AG08396 (cell line): ENCODE measurements around the gene ELL.
A peak's percentile ranks its signal among the peaks of the same experiment; 100 is the strongest.
"Not testable (repeated sequence)": the region's sequence is repeated elsewhere in the genome, so short reads cannot be mapped to it uniquely, and the experiment has no call there.

Experiments used
- DNase-seq: peaks from one replicate; pipeline ENCODE4 v3.0.0; 2012; ENCODE audit warnings: low spot score, mixed read lengths

Gene ELL

DNA sequence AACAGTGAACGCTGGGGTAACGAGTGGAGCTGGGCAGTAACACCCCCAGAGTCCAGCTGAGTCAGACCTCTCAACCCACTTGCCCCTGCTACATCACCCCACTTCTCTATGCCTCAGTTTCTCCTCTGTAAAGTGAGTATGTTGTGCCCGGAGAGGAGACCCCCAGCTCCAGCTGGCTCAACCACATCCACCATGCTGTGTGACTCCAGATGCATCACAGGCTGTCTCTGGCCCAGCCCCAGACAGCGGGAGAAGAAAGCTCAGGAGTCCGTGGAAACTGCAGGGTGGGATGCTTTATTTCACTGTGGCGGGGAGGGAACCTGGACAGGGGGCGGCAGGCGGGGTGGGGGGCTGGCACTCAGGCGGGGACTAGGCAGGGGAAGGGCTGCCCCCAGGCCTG, 9.6 kb upstream of the ELL start:
- DNase-seq = no peak

DNA sequence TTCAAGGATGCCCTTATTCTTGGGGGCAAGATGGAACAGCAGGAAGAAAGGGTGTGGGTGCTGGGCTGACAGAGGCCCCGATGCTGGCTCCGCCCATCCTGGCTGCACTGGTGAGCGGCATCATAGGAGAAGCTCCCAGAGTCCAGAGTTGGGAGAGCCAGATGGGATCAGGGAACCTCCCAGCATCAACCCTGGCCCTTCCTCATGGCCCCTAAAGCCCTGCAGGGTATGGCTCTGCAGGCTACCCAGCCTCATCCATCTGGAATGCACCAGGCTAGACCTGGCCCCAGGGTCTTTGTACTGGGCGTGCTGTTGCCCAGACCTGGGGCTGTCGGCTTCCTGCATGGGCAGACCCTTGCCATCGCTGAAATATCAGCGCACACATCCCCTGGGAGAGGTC, 7.9 kb upstream of the ELL start:
- DNase-seq = no peak

DNA sequence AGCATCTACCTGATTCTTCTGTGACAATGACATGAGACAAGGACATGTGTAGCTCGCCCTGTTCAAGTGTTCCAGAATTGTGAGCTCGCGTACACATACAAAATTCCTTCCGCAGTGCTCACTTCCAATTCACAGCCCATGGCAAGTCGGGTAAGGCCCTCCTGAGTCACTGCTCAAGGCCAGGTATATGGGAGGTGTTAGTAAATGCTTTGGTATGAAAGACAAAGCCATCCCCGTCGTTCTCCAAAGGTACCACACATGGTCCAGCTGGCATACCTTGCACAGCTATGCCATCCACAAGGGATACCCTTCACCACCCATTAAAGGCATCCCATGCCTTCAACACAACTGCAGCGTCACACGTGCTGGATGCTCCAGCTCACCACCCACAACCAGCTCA, 4.4 kb upstream of the ELL start:
- DNase-seq = no peak

DNA sequence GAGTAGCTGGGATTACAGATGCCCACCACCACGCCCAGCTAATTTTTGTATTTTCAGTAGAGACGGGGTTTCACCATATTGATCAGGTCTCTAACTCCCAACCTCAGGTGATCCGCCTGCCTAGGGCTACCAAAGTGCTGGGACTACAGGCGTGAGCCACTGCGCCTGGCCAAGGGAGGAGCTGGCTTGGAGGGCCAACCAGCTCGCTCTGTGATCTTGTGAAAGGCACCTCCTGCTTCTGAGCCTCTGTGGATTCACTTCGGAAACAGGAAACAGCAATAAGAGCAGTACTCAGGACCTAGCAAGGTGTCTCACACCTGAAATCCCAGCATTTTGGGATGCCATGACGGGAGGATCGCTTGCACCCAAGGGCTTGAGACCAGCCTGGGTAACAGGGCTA, 2.0 kb upstream of the ELL start:
- no peak for DNase-seq

DNA sequence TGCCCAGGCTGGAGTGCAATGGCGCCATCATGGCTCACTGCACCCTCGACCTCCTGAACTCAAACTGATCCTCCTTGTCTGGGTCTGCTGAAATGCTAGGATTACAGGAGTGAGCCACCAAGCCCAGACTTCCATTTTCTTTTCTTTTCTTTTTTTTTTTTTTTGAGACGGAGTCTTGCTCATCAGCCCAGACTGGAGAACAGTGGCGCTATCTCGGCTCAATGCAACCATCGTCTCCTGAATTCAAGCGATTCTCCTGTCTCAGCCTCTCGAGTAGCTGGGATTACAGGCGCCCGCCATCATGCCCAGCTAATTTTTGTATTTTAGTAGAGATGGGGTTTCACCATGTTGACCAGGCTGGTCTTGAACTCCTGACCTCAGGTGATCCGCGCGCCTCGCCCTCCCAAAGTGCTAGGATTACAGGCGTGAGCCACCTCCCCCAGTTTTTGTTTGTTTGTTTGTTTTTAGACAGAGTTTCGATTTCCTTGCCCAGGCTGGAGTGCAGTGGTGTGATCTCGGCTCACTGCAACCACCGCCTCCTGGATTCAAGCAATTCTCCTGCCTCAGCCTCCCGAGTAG, 1.1 kb upstream of the ELL start:
- not testable (repeated sequence) for DNase-seq

DNA sequence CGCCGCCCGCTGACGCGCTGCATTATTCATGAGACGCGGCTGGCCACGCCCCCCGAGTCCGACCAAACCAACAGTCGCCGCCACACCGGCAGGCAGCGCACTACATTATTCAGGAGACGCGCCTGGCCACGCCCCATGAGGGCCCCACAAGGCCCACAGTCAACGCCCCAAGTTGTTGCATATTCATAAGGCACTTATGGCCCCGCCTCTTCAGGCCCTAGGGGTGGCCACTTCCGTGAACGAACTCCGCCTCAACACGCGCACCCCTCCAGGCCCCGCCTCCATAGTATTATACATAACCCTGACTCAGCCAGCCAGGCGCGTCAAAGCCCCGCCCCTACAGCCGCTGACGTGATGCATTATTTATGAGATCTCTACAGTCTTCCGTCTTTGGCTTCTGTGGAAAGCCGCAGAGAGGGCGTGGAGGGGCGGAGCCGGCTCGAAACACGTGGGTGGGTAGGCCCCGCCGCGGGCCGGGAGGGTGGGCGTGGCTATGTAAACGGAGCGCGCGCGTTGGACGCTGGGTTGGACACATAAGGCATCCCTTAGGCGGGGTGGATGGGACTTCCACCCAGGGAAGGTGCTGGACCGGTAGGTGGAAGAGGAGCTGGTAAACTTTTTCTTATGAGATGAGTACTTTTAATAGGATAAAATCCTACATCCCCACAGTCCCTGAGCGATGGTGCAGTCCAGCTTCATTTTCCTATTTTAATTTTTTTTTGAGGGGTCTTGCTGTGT, 423 bp upstream of the ELL start:
- DNase-seq = peak; percentile 97

DNA sequence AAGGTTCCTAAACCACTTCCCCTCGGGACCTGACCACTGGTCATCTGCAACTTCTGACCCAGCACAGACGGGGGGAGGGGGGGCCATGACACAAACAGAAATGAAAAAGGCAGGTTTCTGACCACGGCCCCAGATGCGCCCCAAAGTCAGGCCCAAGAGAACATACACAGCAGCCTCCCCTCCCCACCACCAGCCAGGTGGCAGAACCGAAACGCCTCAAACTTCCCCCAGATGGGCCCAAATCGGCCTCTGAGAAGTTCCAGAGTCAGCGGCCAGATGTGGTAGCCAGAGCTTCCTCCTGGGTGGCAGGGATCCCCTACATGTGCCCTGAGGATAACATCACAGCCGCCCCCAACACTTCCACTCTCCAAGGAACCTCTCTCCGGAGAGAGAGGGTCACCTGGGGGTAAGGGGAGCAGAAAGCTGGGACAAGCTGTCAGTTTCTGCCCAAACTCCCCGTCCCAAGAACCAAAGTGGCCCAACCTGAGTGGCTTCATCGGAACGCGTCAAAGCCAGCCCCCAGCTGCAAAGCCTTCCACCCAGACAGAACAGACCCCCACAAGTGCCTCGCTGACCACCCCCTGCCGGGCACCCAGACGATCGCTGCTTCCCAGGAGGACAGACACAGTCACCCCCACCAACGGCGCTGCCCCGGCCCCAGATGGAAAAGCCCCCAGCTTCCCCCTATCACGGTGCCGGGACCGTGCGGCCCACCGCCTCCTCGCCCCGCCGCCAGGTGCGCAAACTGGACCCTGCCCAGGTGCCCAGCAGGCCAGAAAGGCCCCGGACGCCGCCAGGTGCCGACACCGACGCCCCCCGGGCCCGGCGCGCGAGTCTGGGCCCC, 800 bp downstream of the ELL start:
- DNase-seq = no peak

DNA sequence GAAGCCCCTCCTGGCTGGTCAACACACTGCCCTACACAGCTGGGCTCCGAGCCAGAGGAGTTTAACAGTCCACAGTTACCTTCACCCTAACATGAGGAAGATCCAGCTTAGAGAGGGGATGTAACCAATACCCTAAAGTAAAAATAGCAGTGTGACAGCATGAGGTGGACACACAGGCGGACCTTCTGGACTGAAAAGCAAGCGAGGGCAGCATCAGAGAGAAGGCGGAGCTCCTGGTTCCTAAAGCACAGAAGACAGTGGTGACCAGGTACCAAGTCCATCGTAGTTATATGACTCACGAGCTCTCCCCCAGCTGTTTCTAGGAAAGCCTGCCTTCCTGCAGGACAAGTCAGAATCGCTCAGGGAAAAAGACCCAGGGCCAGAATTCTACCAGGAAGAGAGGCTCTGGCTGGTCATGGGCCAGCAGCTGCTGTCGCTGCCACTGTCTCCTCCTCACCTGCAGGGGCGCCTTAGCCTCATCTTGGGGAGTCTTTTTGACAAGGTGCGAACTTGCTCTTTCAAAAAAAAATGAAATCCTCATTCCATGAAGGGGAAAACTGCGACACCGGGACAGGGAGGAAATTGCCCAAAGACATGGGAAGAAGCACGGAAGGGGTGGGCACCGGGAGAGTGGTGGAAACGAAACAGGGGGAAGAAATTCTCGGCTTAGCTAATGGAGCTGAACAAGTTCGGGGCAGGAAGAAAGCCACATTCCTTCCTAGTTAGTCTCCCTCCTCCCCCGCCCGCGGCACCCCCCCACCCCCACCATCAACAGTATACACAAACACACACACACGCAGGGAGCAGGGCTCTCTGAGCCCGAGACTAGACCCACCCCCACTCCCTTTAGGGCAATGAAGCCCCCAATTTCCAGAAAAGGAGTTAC, 1.7 kb downstream of the ELL start:
- DNase-seq = peak; percentile 81

DNA sequence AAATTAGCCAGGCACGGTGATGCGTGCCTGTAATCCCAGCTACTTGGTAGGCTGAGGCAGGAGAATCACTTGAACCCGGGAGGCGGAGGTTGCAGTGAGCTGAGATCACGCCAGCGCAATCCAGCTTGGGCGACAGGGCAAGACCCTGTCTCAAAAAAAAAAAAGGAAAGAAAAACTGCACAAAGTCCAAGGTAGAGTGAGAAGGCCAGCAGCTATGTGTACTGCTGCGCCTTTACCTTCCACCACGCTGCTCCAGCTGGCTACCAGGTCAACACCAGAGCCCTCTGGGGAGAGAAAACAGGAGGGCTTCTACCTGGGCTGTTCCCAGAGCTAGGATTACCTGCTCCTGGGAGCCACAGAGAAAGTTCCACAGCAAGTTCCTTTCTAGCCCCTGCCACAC, 3.2 kb downstream of the ELL start:
- DNase-seq = no peak

DNA sequence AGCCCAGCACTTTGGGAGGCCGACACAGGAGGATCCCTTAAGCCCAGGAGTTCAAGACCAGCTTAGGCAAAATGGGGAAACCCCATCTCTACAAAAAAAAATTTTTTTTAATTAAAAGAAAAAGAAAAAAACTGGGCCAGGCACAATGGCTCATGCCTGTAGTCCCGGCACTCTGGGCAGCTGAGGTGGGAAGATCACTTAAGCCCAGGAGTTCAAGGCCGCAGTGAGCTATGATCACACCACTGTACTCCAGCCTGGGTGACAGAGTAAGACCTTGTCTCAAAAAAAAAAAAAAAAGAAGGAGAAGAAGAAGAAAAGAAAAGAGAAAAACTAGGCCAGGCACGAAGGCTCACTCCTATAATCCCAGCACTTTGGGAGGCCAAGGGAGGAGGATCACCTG, 4.3 kb downstream of the ELL start:
- DNase-seq = no peak

DNA sequence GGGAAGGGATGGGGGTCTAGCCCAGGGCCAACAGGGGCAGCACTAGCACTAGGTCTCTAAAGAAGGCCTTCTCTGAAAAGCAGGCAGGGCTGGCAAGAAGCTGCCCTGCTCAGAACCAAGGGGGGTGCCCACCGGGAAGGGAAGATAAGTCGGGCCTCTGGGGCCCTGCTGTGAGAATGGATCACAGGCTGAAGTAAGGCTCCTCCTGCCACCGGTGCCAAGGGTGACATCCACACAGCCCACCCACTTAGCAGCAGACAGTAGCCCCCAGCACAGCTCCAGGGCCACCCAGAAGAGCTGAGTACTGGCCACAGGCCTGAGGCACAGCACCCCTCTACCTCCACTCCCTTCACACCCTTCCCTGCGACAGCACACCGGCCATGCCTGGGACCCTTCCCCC, 5.9 kb downstream of the ELL start:
- DNase-seq = no peak

DNA sequence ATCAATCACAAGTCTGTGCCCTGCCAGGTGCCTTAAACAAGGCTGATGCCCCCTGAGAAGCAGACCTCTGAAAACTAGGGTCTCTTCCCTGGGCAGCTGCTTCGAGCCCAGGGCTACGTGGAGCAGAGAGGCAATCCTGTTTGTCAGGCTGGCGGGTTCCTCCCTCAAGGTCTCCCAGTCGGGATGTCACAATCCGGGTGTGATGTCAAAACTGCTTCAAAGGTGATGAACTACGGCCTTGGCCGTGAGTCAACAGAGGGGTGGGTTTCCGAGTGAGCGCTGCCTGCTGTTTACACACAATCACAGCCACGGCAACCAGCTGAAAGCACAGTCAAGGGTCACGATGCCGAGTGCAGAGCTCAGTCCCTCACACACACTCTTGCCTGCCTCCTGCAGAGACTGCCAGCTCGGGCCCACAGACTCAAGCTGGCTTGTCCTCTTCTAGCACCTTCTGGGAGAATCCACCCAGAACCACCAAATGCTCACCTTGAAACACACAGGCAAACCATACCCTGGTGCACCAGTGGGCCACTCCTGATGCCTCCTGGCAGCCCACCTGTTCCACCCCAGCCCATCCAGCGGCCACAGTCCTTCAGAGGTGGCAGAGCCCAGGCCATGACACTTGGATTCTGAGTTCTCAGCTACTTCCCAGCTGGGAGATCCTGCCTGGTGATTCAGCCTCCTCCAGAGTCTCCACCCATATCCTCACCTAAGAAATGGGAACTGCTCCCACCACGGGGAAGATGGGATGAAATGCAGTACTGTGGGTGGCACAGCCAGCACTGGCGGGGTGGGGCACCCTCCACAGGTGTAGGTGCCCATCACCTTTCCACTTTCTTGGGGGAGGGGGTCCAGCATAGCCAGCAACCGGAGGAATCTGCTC, 6.8 kb downstream of the ELL start:
- DNase-seq = no peak

DNA sequence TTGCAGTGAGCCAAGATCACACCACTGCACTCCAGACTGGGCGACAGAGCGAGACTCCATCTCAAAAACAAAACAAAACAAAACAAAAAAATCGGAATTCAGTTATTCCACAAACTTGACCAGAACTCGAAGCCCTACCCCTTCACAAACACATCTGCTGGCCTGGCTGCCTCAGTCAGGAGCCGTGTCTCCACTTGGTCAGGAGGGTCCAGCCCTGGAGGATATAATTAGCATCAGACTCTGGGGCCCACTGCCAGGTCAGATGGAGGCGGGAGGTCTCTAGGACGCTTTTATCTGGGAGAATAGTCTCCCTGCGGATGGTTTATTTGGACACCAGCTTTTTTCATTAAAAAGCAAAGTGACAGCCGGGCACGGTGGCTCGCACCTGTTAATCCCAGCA, 8.0 kb downstream of the ELL start:
- no peak for DNase-seq

DNA sequence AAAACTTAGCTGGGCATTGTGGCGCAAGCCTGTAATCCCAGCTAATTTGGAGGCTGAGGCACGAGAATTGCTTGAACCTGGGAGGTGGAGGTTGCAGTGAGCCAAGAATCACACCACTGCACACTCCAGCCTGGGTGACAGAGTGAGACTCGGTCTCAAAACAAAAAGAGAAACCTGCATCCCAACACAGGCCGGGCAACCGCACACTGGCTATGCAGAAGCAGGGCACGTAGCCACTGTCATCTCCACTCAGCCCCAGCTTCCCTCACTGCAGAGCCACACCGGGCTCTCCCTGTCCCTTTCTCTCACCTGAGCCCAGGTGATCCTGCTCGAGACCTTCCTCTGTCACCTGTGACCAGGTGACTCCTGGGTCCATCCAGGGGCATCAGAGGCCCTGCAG, 11.7 kb downstream of the ELL start:
- no peak for DNase-seq

DNA sequence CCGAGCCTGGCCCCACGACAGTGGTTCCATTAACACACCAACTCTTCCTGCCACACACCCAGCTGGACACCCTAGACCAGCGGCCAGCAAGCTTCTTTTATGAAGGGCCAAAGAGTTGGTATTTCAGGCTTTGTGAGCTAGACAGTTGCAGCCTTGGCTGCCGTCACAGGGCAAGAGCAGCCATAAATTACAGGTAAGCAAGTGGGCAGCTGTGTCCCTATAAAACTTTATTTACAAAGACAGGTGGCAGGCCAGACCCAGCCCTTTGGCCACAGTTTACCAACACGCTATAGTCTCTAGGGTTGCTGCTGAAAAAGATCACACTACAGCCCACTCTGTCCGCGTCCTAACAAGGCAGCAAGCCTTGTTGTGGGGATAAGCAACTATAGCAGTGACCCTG, 13.3 kb downstream of the ELL start:
- no peak for DNase-seq

DNA sequence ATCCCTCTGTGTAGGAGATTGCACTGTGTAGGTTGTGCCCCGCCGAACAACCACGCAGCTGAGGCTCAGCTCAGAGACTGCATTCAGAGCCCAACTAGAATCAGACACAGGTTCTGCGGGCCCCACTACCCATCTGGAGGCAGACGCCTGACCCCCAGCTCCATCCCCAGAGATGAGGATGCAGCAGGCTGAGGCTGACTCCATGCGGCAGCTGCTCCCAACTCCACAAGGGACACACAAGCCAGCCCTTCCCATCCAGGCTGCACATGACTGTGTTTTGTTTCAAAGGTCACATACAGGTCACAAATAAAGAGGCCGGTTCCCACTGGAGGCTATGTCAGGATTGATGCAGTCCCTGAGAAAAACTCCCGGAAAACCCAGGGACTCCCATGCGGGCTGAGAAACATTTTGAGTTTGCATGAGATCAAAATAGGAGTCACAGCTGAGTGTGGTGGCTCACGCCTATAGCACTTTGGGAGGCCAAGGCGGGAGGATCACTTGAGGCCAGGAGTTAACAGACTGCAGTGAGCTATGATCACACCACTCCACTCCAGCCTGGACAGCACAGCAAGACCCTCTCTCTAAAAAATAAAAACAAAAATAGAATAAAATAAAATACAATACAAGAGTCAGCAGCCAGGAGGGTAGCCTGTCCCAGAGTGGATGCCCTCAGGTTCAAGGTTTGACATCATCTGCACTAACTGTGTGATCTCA, 14.0 kb downstream of the ELL start:
- DNase-seq = no peak

DNA sequence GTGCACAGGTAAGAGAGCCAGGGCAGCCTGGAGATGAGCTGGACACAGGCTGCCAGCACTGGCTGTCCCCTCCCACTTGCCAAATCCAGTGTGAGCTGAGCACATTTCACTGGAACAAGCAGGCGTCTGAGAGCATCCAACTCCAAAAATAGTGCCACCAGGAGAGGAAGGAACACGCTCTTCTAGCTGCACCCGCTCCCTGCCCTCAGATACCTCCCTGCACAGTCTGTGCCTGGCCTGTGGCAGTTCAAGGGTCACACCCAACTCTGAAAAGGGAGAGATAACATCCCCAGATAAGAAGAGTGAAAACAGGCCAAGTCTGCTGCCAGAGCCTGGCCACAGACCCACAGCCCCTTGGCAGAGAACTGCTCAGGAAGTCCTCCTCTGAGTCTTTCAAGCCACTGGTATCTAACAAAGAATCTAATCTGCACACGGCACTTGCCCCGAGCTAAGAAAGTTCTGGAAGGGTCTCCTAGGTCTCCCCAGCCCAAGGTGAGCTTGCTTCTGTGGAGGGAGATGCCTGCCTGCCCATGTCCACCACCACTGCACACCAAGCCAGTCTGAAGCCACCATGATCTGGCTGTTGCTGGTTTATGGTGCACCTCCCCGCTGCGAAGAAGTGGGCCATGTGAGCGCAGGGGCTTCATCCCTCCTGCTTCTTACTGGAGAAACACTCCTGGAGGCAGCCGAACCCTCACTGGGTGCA, 14.7 kb downstream of the ELL start:
- no peak for DNase-seq

DNA sequence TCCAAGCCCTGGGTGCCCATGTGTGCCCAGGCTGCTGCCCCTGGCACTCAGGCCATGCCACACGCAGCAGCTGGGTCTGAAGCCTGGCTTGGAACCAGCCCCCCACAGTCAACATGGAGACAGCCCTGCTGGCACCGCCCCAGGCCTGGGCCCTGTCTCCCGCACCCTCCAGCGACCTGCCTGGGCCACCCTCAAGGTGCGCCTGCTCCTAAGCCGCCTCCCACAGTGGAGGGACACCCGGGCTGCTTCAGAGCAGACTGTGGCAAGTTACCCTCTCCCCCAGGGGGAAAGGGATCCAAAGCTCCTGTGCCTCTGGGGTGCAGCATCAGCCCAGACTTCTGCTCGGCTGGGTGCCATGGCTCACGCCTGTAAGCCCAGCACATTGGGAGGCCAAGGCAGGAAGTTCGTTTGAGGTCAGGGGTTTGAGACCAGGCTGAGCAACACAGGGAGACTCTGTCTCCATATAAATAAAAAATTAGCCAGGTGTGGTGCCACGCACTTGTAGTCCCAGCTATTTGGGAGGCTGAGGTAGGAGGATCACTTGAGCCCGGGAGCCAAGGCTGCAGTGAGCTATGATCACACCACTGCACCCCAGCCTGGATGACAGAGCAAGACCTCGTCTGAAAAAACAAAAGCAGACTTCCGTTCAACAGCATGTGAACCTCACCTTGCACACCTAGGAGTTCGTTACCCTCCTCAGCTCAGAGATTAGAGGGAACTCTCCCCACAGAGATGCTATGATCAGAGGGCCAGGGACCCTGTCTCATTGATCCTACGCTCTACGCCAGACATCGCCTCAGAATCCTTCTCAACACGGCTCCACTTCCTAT, 15.6 kb downstream of the ELL start:
- no peak for DNase-seq
